Left forelimb (tissue), 1 donor: ENCODE measurements around the gene ANO4.
"Not testable (repeated sequence)": the region's sequence is repeated elsewhere in the genome, so short reads cannot be mapped to it uniquely, and the experiment has no call there.

ENCODE experiments used
- DNase-seq: peaks from one replicate; pipeline ENCODE4 v3.0.0-alpha.2; 2018; ENCODE audit warnings: low spot score

Gene ANO4

GRCh38 chr12:100871195-100871734, 76.7 kb downstream of the ANO4 start:
- no peak for DNase-seq

GRCh38 chr12:100875156-100875555, 80.6 kb downstream of the ANO4 start:
- DNase-seq: no peak

- DNase-seq: no peak
These were observed 81.2 kb downstream of the ANO4 start for GRCh38 chr12:100875771-100876170.

GRCh38 chr12:100877776-100878175, 83.2 kb downstream of the ANO4 start:
- no peak for DNase-seq

GRCh38 chr12:100895192-100895591, 100.6 kb downstream of the ANO4 start:
- DNase-seq: no peak

- DNase-seq: no peak
These were observed 101.6 kb downstream of the ANO4 start for GRCh38 chr12:100896192-100896591.

GRCh38 chr12:100897240-100897639, 102.7 kb downstream of the ANO4 start:
- DNase-seq: no peak

- DNase-seq: no peak
These were observed 104.7 kb downstream of the ANO4 start for GRCh38 chr12:100899301-100899700.

- no peak for DNase-seq
These were observed 106.2 kb downstream of the ANO4 start for GRCh38 chr12:100900808-100901207.

GRCh38 chr12:100901266-100901665, 106.7 kb downstream of the ANO4 start:
- DNase-seq: no peak

- no peak for DNase-seq
These were observed 109.7 kb downstream of the ANO4 start for GRCh38 chr12:100904270-100904669.

- DNase-seq: no peak
These were observed 113.9 kb downstream of the ANO4 start for GRCh38 chr12:100908501-100908900.

GRCh38 chr12:100913872-100914592, 119.5 kb downstream of the ANO4 start:
- DNase-seq: no peak

GRCh38 chr12:100919116-100919515, 124.5 kb downstream of the ANO4 start:
- DNase-seq: no peak

- no peak for DNase-seq
These were observed 125.9 kb downstream of the ANO4 start for GRCh38 chr12:100920493-100920892.

- no peak for DNase-seq
These were observed 132.2 kb downstream of the ANO4 start for GRCh38 chr12:100926669-100927248.

- DNase-seq: no peak
These were observed 133.2 kb downstream of the ANO4 start for GRCh38 chr12:100927826-100928225.

GRCh38 chr12:100932571-100932970, 138.0 kb downstream of the ANO4 start:
- DNase-seq: no peak

- not testable (repeated sequence) for DNase-seq
These were observed 139.0 kb downstream of the ANO4 start for GRCh38 chr12:100933531-100933930.

GRCh38 chr12:100935929-100936328, 141.4 kb downstream of the ANO4 start:
- DNase-seq: no peak

- DNase-seq: no peak
These were observed 142.1 kb downstream of the ANO4 start for GRCh38 chr12:100936661-100937060.

GRCh38 chr12:100940503-100940902, 145.9 kb downstream of the ANO4 start:
- DNase-seq: no peak

GRCh38 chr12:100942984-100943749, 148.6 kb downstream of the ANO4 start:
- no peak for DNase-seq
